PC-3 (cell line): ENCODE measurements around the gene RAD51D.

ENCODE experiments used
- EZH2 ChIP-seq: fragments of 300-600 bp; sonication (generic); IDR thresholded peaks from one replicate; pipeline ENCODE4 v1.6.1; 2017; ENCODE audit warnings: antibody characterized with exemption, mild to moderate bottlenecking, low read length; ENCODE audit not compliant: unreplicated experiment
- EZH2phosphoT487 ChIP-seq: fragments of 300-600 bp; sonication (generic); IDR thresholded peaks from 2 replicates; pipeline ENCODE4 v1.6.1; 2018; ENCODE audit warnings: mild to moderate bottlenecking, antibody characterized with exemption, low read length, borderline replicate concordance
- TF ChIP-seq, protein P1 (sequence below): fragments of 300-600 bp; sonication (generic); conservative IDR thresholded peaks from 2 replicates; pipeline ENCODE4 v1.5.1; 2017; ENCODE audit warnings: antibody characterized with exemption, low read depth, mild to moderate bottlenecking, low read length

GRCh38 chr17:35162755-35163154, 43.1 kb upstream of the RAD51D start:
- TF ChIP-seq, protein P1, sequence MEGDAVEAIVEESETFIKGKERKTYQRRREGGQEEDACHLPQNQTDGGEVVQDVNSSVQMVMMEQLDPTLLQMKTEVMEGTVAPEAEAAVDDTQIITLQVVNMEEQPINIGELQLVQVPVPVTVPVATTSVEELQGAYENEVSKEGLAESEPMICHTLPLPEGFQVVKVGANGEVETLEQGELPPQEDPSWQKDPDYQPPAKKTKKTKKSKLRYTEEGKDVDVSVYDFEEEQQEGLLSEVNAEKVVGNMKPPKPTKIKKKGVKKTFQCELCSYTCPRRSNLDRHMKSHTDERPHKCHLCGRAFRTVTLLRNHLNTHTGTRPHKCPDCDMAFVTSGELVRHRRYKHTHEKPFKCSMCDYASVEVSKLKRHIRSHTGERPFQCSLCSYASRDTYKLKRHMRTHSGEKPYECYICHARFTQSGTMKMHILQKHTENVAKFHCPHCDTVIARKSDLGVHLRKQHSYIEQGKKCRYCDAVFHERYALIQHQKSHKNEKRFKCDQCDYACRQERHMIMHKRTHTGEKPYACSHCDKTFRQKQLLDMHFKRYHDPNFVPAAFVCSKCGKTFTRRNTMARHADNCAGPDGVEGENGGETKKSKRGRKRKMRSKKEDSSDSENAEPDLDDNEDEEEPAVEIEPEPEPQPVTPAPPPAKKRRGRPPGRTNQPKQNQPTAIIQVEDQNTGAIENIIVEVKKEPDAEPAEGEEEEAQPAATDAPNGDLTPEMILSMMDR, result no peak
- TF ChIP-seq EZH2 (no peak), EZH2phosphoT487 (no peak)
